Measurements from ENCODE around the gene FLNA. TPM values are rescaled to one million over a fixed set of nuclear protein-coding genes. Genes with fewer than 3 reads are reported as not detected.
"Not testable (repeated sequence)": the region's sequence is repeated elsewhere in the genome, so short reads cannot be mapped to it uniquely, and the experiment has no call there.

The FLNA gene
- total and polyA plus RNA-seq, 4 experiments from 2014 or later = 87.4 to 871 (median 761) TPM

DNA sequence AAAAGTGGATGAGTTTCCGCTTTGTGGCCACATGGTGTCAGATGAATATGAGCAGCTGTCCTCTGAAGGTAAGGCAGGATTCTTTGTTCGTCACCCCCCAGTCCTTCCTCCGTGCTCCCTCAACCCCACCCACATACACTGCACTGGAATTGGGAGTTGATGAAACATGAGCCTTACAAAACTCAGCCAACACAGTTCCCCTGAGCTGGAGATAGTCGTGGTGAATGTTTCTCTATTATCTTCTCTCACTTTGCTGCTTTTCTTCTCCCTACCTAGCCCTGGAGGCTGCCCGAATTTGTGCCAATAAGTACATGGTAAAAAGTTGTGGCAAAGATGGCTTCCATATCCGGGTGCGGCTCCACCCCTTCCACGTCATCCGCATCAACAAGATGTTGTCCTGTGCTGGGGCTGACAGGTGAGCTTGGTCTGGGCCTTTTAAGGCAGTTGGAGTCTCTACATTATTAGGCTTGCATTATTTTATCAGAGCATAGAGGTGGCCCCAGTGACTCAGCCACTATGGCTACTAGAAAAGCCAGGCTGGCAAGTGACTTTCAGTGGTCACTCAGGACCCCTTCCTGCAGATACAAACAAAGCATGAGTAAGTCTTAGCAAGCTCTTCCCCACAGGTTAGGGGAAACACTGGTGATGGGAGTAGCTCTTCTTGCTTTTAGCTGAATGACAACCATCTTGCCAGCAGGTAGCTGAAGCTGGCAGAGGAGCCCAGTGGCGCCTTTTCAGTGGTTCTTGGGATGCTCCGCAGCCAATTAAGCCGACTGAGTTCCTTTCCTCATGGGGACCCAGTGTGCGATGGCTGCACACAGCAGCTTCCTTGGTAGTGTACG is 25.3 kb upstream of the FLNA start:
- no peaks in the 10 kb centered on the region for H3K27me3 Mint-ChIP-seq
- Histone ChIP-seq H3K9me3 (ENCODE audit: control insufficient read depth in 1 of 2, low read length in 2 of 2) (no peaks in the 10 kb centered on the region), H3K4me1 (ENCODE audit: insufficient read depth, low read length) (peaks cover 15% of the 10 kb centered on the region), H3K27me3 (ENCODE audit: insufficient read depth, low read length) (no peaks in the 10 kb centered on the region), H3K36me3 (ENCODE audit: insufficient read depth, low read length) (peaks cover 23% of the 10 kb centered on the region), H3K4me3 (ENCODE audit: low read length in 2 of 2) (peak overlapping the region; percentile 55 to 95), H3K27ac (ENCODE audit: low read depth, low read length) (peak overlapping the region; percentile 96)
- H3K4me1 Mint-ChIP-seq = peaks cover 7 to 32% (median 17%) of the 10 kb centered on the region in 4 donors
- H3K9me3 Mint-ChIP-seq = peaks cover 0 to 13% (median 0%) of the 10 kb centered on the region in 8 donors
- H3K27ac Mint-ChIP-seq = peak overlapping the region; percentile 99 to 100 (median 99)
- POLR2A ChIA-PET (ENCODE audit: partially characterized antibody) = interaction anchor here (0.6 to 6.0 kb wide), 20 partner anchors 12 to 386 kb away, joined by 3 to 111 read pairs (median 11); partner anchors contain the start of genes ATP6AP1, DNASE1L1, EMD and FAM3A
- intact Hi-C loops (cut with micrococcal nuclease) = no loop called here
- CTCF ChIA-PET (ENCODE audit: partially characterized antibody) = interaction anchor here (0.9 to 3.1 kb wide), 9 partner anchors 8 to 135 kb away, joined by 3 to 26 read pairs (median 4); partner anchors contain the start of gene SLC10A3
- peak overlapping the region; percentile 96 to 99 (median 99) for H3K4me3 Mint-ChIP-seq
- peak in 4 of 5 donors; percentile 42 to 74 (median 51) for DNase-seq
- peaks cover 19 to 34% of the 10 kb centered on the region in 2 donors for H3K36me3 Mint-ChIP-seq

DNA sequence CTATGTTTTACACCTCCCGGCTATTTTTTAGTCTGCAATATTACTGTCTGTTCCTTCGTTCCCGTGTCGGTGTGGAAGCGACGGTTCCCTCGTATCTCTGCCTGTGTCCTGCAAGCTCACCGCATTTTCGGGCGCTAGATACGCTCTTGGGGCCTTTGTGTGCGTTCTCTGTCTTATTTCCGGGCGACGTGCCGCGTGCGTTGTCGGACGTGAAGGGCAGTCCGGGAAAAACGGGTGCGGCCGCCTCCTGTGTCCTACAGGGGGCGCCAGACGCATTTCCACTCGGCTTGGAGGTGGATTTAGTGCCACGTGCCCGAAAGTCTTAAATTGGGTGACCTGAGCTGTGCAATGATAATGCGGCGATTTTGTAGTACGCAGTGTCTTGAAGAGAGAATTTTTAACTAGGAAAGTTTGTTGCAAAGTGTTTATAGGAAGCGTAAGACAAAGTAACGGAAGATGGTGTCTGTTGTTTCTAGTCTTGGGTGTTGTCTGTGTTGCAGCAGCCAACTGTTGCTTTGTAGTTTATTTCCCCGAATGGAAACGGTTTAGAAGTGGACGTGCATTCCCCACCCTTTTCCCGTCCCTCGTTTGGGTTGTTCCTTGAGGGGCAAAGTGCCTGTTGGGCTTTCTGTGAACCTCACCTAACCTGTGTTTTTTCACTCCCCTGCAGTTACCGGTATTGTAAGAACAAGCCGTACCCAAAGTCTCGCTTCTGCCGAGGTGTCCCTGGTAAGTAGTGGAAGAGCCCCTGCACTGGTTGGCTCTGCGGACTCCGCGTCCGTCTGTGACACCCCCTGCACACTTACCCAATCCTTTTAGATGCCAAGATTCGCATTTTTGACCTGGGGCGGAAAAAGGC is 24.5 kb upstream of the FLNA start:
- peaks cover 23% of the 10 kb centered on the region for H3K36me3 ChIP-seq (ENCODE audit: insufficient read depth, low read length)
- peak overlapping the region; percentile 96 for H3K27ac ChIP-seq (ENCODE audit: low read depth, low read length)
- peak overlapping the region; percentile 55 to 95 for H3K4me3 ChIP-seq (ENCODE audit: low read length in 2 of 2)
- Mint-ChIP-seq H3K9me3 (peaks cover 0 to 13% (median 0%) of the 10 kb centered on the region in 8 donors), H3K4me1 (peaks cover 7 to 32% (median 17%) of the 10 kb centered on the region in 4 donors), H3K36me3 (peaks cover 19 to 34% of the 10 kb centered on the region in 2 donors), H3K27ac (peak overlapping the region; percentile 99 to 100 (median 99)), H3K4me3 (peak overlapping the region; percentile 96 to 99 (median 99)), H3K27me3 (no peaks in the 10 kb centered on the region)
- no peaks in the 10 kb centered on the region for H3K9me3 ChIP-seq (ENCODE audit: control insufficient read depth in 1 of 2, low read length in 2 of 2)
- no peaks in the 10 kb centered on the region for H3K27me3 ChIP-seq (ENCODE audit: insufficient read depth, low read length)
- DNase-seq = peak; percentile 80 to 83 (median 82)
- ChIA-PET POLR2A (ENCODE audit: partially characterized antibody) (interaction anchor here (0.6 to 6.0 kb wide), 40 partner anchors 12 to 465 kb away, joined by 3 to 111 read pairs (median 4); partner anchors contain the start of genes ATP6AP1, DNASE1L1, EMD and FAM3A), CTCF (ENCODE audit: partially characterized antibody) (interaction anchor here (0.7 to 3.1 kb wide), 16 partner anchors 9 to 149 kb away, joined by 3 to 26 read pairs (median 4); partner anchors contain the start of genes ATP6AP1, IKBKG and SLC10A3)
- intact Hi-C loops (cut with micrococcal nuclease) = no loop called here
- peaks cover 15% of the 10 kb centered on the region for H3K4me1 ChIP-seq (ENCODE audit: insufficient read depth, low read length)

DNA sequence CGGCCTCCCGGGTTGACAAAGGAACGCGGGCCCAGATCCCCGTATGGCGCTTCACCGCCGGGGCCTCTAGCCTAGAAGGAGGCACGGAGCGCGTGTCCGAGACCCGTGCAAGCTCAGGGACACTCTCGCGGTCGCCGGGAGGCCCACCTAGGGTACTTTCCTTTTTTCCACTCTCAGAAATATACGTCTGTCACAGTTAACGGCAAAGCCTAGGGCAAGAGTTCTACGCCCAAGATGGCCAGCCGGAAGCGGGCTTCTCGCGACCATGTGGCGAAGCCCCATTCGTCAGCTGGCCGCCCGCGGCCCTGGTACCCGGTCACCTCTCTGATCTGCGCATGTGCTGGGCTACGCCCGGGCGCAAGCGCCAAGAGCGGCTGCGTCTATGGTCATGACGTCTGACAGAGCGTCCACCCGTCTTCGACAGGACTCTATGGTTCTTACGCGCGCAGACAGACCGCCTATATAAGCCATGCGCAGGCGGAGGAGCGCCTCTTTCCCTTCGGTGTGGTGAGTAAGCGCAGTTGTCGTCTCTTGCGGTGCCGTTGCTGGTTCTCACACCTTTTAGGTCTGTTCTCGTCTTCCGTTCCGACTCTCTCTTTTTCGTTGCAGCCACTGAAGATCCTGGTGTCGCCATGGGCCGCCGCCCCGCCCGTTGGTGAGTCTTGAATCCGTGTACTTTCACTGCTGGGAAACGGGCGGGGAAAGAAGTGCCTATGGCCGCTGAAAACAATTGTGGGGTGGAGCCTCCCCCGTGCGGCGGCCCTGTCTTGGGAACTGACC is 23.6 kb upstream of the FLNA start, which contains the start of gene RPL10:
RPL10 (plus strand) TSS at position 490 of the 780 bp plus-strand sequence; CDS start at position 633, 143 bp downstream.
- intact Hi-C loops (cut with micrococcal nuclease) = no loop called here
- DNase-seq = peak; percentile 86 to 94 (median 92)
- Histone ChIP-seq H3K27ac (ENCODE audit: low read depth, low read length) (peak within 1 kb of the TSS; percentile 96), H3K4me3 (ENCODE audit: low read length in 2 of 2) (peak within 1 kb of the TSS; percentile 55 to 95), H3K4me1 (ENCODE audit: insufficient read depth, low read length) (peaks cover 15% of the 10 kb centered on the region), H3K9me3 (ENCODE audit: control insufficient read depth in 1 of 2, low read length in 2 of 2) (no peaks in the 10 kb centered on the region), H3K27me3 (ENCODE audit: insufficient read depth, low read length) (no peaks in the 10 kb centered on the region), H3K36me3 (ENCODE audit: insufficient read depth, low read length) (peaks cover 23% of the 10 kb centered on the region)
- H3K36me3 Mint-ChIP-seq = peaks cover 19 to 34% of the 10 kb centered on the region in 2 donors
- peak within 1 kb of the TSS; percentile 96 to 99 (median 99) for H3K4me3 Mint-ChIP-seq
- peaks cover 0 to 13% (median 0%) of the 10 kb centered on the region in 8 donors for H3K9me3 Mint-ChIP-seq
- H3K4me1 Mint-ChIP-seq = peaks cover 7 to 32% (median 16%) of the 10 kb centered on the region in 4 donors
- CTCF ChIA-PET (ENCODE audit: partially characterized antibody) = interaction anchor here (0.8 to 3.1 kb wide), 11 partner anchors 10 to 136 kb away, joined by 3 to 26 read pairs (median 4); partner anchors contain the start of genes ATP6AP1, DNASE1L1 and SLC10A3
- peak within 1 kb of the TSS; percentile 99 to 100 (median 99) for H3K27ac Mint-ChIP-seq
- no peaks in the 10 kb centered on the region for H3K27me3 Mint-ChIP-seq
- POLR2A ChIA-PET (ENCODE audit: partially characterized antibody) = interaction anchor here (0.6 to 6.0 kb wide), 40 partner anchors 13 to 470 kb away, joined by 3 to 111 read pairs (median 4); partner anchors contain the start of genes ATP6AP1, DNASE1L1, EMD and FAM3A

DNA sequence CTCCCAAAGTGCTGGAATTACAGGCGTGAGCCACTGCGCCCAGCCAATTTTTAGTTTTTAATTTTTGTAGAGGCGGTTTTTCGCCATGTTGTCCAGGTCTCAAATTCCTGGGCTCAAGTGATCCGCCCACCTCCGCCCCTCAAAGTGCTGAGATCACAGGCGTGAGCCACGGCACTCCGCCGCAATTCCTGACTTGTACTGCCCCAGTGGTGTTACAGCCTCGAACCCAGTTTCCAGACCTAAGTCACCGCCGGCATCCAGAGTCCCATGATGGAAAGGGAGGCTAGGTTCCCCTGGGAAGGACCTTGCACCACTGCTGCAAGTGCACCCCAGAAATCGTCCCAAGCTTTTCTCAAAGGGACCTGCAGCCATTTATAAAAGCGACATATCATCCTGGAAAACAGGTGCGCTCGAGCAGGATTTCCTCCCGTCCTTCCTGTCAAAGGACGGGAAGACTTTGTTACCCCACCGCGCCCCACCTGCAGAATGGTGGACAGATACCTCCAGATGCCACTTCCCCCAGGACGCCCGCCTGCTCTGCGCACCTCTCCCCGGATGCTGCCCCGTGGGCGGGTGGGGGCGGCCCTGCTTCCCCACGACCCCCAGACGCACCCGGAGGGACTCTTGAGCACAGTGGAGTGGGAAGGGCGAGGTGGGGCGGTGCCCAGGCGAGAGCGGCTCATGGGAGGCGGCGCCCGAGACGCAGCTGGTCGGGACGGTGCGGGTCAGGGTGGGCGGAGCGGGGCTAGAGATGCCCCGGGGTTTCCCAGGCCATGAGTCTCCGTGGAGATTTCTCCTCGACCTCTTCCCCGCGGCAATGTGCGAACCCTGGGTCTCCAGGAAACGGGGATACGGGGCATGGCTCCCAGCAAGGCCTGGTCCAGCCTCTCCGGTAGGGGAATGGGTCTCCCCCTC is 22.8 kb upstream of the FLNA start:
- H3K4me3 ChIP-seq (ENCODE audit: low read length in 2 of 2) = peak overlapping the region; percentile 11 to 95
- Mint-ChIP-seq H3K4me3 (peak overlapping the region; percentile 96 to 99 (median 99)), H3K9me3 (peaks cover 0 to 13% (median 0%) of the 10 kb centered on the region in 8 donors), H3K27ac (peak overlapping the region; percentile 99 to 100 (median 99)), H3K36me3 (peaks cover 19 to 34% of the 10 kb centered on the region in 2 donors), H3K4me1 (peaks cover 7 to 32% (median 16%) of the 10 kb centered on the region in 4 donors), H3K27me3 (no peaks in the 10 kb centered on the region)
- POLR2A ChIA-PET (ENCODE audit: partially characterized antibody) = interaction anchor here (0.6 to 6.0 kb wide), 32 partner anchors 14 to 470 kb away, joined by 3 to 111 read pairs (median 6); partner anchors contain the start of genes ATP6AP1, DNASE1L1, EMD and FAM3A
- H3K4me1 ChIP-seq (ENCODE audit: insufficient read depth, low read length) = peaks cover 15% of the 10 kb centered on the region
- intact Hi-C loops (cut with micrococcal nuclease) = no loop called here
- H3K27ac ChIP-seq (ENCODE audit: low read depth, low read length) = peak overlapping the region; percentile 96
- DNase-seq = peak in 1 of 5 donors; percentile 64
- CTCF ChIA-PET (ENCODE audit: partially characterized antibody) = interaction anchor here (0.8 to 3.1 kb wide), 3 partner anchors 11 to 137 kb away, joined by 3 to 26 read pairs (median 3); partner anchors contain the start of gene DNASE1L1
- H3K27me3 ChIP-seq (ENCODE audit: insufficient read depth, low read length) = no peaks in the 10 kb centered on the region
- H3K9me3 ChIP-seq (ENCODE audit: control insufficient read depth in 1 of 2, low read length in 2 of 2) = no peaks in the 10 kb centered on the region
- peaks cover 23% of the 10 kb centered on the region for H3K36me3 ChIP-seq (ENCODE audit: insufficient read depth, low read length)

DNA sequence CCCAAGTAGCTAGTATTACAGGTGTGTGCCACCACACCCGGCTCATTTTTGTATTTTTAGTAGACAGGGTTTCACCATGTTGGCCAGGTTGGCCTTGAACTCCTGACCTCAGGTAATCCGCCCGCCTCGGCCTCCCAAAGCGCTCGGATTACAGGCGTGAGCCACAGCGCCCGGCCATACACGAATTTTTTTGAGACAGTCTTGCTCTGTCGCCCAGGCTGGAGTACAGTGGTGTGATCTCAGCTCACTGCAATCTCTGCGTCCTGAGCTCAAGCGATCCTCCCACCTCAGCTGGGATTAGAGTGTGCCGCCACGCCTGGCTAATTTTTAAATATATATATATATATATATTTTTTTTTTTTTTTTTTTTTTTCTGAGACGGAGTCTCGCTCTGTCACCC is 21.9 kb upstream of the FLNA start:
- H3K27me3 Mint-ChIP-seq; H3K27me3 ChIP-seq (ENCODE audit: insufficient read depth, low read length); H3K27ac ChIP-seq (ENCODE audit: low read depth, low read length); DNase-seq; H3K9me3 ChIP-seq (ENCODE audit: control insufficient read depth in 1 of 2, low read length in 2 of 2); H3K4me3 ChIP-seq (ENCODE audit: low read length in 2 of 2); intact Hi-C loops (cut with micrococcal nuclease): not testable (repeated sequence)
- CTCF ChIA-PET (ENCODE audit: partially characterized antibody) = interaction anchor here (0.6 kb wide), 1 partner anchor 88 kb away, joined by 3 read pairs; no protein-coding TSS in a partner anchor
- Histone ChIP-seq H3K4me1 (ENCODE audit: insufficient read depth, low read length) (peaks cover 15% of the 10 kb centered on the region), H3K36me3 (ENCODE audit: insufficient read depth, low read length) (peaks cover 23% of the 10 kb centered on the region)
- Mint-ChIP-seq H3K4me1 (peaks cover 7 to 32% (median 16%) of the 10 kb centered on the region in 4 donors), H3K9me3 (peaks cover 0 to 13% (median 0%) of the 10 kb centered on the region in 8 donors), H3K27ac (peak overlapping the region in 2 of 7 donors; percentile 43 to 99), H3K36me3 (peaks cover 19 to 32% of the 10 kb centered on the region in 2 donors), H3K4me3 (peak overlapping the region in 2 of 8 donors; percentile 52 to 63)
- POLR2A ChIA-PET (ENCODE audit: partially characterized antibody) = interaction anchor here (0.9 to 6.0 kb wide), 5 partner anchors 15 to 91 kb away, joined by 3 to 111 read pairs (median 69); partner anchors contain the start of genes DNASE1L1, SLC10A3, TAFAZZIN and UBL4A

All from CD4-positive, alpha-beta memory T cell (primary cell).